Cardiac fibroblast (primary cell): ENCODE data around the gene COL6A3.

Experiments used
- DNase-seq, 2 donors: peaks; one replicate each; pipeline versions ENCODE4 v3.0.0 to v3.0.0-alpha.2; 2010; ENCODE audit warnings: low read depth in 2 of 2
- H3K4me3 ChIP-seq, 2 donors: replicated peaks in 1 of 2; 1 replicate in 1 of 2; 2 replicates in 1 of 2; pipeline ENCODE4 v1.5.1; 2011; ENCODE audit warnings: low read depth in 2 of 2, low read length in 2 of 2, mild to moderate bottlenecking in 2 of 2, moderate library complexity in 1 of 2
- TF ChIP-seq, protein P1 (sequence below): IDR thresholded peaks from one replicate; pipeline ENCODE4 v1.5.1; 2011; ENCODE audit warnings: low read depth, mild to moderate bottlenecking, low read length, inconsistent platforms

COL6A3 gene

DNA sequence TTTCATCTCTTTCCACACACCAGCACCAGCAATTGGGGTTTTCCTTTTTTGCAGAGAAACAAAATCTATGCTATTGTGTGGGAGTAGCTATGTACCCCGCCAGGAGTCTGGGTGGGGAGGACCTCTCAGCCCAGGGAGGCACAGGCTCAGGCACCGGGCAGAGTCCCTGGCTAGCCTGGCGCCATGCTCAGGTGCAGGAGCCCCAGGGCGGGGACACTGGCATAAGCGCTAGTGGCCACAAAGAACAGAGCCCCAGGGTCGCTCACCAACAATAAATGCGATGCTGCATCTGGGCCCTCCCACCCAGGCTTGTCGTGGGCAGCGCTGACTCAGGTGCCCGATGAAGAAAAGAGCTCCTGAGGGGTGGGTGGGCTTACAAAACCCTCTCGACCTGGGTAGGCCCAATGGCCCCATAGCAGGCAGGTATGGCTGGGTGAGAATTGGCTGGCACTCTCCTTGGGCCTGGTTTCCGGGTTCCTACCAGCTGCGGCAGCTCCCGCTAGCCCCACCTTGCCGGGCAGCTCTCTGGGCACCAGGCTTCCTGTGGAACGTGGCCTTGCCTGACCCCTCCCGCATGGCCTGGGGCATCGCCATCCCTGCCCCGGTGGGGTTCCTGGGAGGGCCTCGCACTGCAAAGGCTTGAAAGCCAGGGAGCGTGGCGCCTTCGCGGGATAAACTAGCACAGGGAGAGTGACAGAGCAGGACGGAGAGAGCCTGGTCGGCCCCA lies 31.8 kb upstream of the COL6A3 start:
- no peak overlapping the region for H3K4me3 ChIP-seq
- no peak for DNase-seq
- TF ChIP-seq, protein P1, sequence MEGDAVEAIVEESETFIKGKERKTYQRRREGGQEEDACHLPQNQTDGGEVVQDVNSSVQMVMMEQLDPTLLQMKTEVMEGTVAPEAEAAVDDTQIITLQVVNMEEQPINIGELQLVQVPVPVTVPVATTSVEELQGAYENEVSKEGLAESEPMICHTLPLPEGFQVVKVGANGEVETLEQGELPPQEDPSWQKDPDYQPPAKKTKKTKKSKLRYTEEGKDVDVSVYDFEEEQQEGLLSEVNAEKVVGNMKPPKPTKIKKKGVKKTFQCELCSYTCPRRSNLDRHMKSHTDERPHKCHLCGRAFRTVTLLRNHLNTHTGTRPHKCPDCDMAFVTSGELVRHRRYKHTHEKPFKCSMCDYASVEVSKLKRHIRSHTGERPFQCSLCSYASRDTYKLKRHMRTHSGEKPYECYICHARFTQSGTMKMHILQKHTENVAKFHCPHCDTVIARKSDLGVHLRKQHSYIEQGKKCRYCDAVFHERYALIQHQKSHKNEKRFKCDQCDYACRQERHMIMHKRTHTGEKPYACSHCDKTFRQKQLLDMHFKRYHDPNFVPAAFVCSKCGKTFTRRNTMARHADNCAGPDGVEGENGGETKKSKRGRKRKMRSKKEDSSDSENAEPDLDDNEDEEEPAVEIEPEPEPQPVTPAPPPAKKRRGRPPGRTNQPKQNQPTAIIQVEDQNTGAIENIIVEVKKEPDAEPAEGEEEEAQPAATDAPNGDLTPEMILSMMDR = no peak

DNA sequence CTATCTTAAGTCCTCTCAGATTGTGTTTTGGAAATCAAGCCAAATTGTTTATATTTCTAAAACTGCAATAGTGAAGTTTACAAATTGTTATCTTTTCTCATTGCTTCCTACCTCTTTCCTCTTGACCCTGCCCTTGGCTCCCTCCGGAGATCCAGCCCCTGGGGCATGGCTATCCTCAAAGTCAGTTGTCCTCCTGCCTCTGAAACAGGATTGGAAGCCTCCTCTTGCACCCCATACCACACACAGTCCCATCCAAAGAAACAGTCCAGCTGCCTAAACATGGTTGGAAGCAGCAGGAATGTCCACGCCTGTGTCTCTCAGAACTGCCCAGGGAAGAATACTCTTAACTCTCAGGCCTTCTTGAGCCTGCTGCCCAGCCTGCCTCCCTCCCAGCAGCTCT lies 30.1 kb upstream of the COL6A3 start:
- TF ChIP-seq, protein P1 = no peak
- H3K4me3 ChIP-seq = no peak overlapping the region
- no peak for DNase-seq

DNA sequence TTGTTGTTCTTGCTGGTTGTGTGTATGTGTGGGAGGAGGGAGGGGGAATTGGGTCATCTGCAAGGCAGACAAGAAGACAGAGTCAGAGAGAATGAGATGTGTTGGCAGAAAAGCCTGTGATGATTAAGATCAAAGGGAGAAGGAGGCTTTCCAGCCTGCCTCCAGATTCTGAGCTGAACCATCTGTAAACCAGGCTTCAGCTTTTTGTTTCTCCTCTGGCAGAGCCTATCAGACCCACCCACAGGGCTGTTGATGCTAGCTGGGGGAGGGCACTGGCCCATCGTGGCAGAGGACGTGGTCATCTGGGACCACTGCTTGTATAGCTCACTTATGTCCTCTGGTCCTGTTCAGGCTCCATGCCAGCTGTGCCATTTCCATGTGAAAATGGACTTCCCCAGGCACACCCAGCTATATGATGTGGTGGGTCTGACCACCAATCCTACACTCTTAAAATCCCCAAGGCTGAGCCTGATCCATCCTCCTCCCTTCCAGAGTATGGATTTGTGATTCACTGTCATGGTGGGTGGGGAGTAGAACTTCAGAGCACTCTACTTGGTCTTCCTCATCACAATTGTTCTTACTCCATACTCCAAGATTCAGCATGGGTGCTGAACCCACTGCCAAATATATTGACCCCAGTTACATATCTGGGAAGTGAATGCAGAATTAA lies 27.8 kb upstream of the COL6A3 start:
- no peak overlapping the region for H3K4me3 ChIP-seq
- peak; percentile 70 to 85 for DNase-seq
- TF ChIP-seq, protein P1 = no peak

DNA sequence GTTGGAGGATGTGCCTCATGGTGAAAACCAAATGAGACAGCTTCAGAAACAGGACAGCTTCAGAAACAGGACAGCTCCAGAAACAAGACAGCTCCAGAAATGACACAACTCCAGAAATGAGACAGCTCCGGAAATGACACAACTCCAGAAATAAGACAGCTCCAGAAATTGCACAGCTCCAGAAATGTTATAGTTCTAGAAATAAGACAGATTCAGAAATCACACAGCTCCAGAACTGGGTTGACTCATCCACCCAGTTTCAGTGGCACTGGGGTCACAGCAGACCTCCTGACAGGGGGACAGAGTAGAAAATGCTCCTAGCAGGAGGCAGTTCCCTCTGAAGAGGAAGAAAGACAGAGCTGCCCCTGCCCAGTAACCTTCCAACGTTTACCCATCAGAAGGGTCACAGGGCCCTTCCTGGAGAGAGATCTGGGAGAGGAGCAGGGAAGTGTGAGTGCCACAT lies 26.9 kb upstream of the COL6A3 start:
- TF ChIP-seq, protein P1 = no peak
- no peak overlapping the region for H3K4me3 ChIP-seq
- DNase-seq = peak in 1 of 2 donors; percentile 68

DNA sequence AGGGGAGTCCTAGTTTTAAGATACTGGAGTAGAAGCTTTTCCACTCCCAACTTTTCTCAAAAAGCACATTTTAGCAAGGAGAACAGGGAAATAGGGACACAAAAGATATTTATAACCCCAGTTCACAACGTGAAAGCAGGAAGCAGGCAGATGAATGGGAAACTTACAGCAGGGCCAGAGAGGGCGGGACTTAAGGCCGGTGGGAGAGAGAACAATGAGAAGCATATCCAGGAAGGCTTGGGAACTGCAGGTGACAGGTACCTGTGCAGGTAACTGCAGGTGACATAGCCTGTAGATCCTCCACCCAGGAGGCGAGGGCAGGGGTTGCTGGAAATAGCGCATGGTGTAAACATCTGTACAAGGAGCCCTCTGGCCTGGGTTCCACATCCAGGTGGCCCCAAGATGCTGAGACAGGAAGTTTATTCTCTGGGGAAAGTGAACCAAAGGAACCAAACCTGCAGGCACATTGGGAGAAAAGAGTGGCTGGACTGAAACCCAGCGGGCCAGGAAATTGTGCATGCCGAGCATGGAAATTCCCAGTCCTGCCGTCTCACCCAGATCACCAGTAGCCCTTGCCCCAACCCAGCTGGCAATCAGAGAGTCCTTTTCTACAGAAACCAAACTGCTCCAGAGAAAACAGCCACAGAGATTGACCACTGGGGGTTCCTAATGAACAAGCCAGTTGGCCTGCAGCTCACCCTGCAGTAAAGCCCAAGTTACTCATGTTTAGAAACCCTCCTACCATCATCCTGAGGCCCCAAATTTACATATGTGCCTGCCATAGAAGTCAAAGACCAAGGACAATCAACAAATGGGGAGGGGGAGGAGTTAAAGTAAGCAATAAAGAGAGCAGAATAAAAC lies 24.3 kb upstream of the COL6A3 start:
- no peak for DNase-seq
- TF ChIP-seq, protein P1 = peak; percentile 5
- H3K4me3 ChIP-seq = no peak overlapping the region

DNA sequence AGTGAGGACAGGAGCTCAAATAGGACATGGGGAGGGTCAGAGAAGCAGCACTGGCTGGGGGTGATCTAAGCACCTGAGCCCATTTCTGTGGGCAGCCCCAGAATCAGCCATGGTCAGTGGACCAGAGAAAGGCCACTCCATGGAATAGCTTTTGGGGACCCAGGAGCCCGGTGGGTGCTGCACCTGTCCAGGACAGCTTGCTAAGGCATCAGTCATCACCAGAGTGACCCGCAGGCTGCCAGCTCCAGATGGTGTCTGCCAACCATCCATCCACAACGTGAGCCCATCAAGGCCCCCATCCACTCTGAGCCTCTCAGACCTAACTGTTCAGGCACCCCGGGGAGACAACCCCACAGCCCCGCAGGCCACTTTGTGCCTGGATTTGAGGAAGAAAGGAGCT lies 23.6 kb upstream of the COL6A3 start:
- H3K4me3 ChIP-seq = no peak overlapping the region
- TF ChIP-seq, protein P1 = no peak
- no peak for DNase-seq
